SK-N-SH treated with all-trans-retinoic acid at 6 μM for 48 hours (cell line): ENCODE data around the gene VASH1.

Source experiments
- RARB ChIP-seq: fragments of 250-450 bp; sonication (Bioruptor Pico); IDR thresholded peaks from 2 replicates; pipeline ENCODE4 v1.8.0; 2021; ENCODE audit warnings: mild to moderate bottlenecking, moderate library complexity
- ZFP3 ChIP-seq: fragments of 250-450 bp; sonication (Bioruptor Pico); IDR thresholded peaks from 2 replicates; pipeline ENCODE4 v1.5.0; 2020; ENCODE audit warnings: mild to moderate bottlenecking, moderate library complexity
- ZNF70 ChIP-seq: fragments of 450-650 bp; formaldehyde crosslinking; IDR thresholded peaks from 2 replicates; pipeline ENCODE4 v1.5.0; 2020; ENCODE audit warnings: mild to moderate bottlenecking, moderate library complexity
- TF ChIP-seq, protein P1 (sequence below): fragments of 250-450 bp; sonication (Bioruptor Pico); IDR thresholded peaks from 2 replicates; pipeline ENCODE4 v1.5.1; 2020; ENCODE audit warnings: low read depth, mild to moderate bottlenecking, moderate library complexity
- TF ChIP-seq, protein P2 (sequence below): fragments of 250-450 bp; sonication (Bioruptor Pico); IDR thresholded peaks from 2 replicates; pipeline ENCODE4 v1.8.0; 2020; ENCODE audit warnings: mild to moderate bottlenecking, moderate library complexity, borderline replicate concordance

DNA sequence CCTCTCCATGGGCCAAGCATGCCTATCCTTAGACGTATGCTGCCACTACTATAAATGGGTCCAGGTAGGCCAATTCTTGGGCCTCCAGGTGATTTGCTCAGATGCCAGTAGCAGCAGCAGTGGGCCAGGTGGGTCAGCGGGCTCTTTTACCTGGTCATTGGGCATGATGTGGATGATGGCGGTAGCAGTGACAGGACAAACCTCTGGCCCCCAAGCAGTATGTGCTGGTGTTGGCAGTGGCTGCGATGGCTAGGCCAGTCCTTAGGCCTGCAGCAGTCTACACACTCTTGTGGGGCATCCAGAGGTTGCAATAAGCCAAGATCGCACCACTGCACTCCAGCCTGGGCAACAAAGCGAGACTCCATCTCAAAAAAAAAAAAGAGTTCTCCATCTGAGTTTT, 19.1 kb upstream of the VASH1 start:
- TF ChIP-seq, protein P1, sequence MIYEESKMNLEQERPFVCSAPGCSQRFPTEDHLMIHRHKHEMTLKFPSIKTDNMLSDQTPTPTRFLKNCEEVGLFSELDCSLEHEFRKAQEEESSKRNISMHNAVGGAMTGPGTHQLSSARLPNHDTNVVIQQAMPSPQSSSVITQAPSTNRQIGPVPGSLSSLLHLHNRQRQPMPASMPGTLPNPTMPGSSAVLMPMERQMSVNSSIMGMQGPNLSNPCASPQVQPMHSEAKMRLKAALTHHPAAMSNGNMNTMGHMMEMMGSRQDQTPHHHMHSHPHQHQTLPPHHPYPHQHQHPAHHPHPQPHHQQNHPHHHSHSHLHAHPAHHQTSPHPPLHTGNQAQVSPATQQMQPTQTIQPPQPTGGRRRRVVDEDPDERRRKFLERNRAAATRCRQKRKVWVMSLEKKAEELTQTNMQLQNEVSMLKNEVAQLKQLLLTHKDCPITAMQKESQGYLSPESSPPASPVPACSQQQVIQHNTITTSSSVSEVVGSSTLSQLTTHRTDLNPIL (CRISPR knock-in tag) = no peak
- TF ChIP-seq ZFP3 (CRISPR knock-in tag) (no peak), RARB (no peak), ZNF70 (CRISPR knock-in tag) (no peak)
- TF ChIP-seq, protein P2, sequence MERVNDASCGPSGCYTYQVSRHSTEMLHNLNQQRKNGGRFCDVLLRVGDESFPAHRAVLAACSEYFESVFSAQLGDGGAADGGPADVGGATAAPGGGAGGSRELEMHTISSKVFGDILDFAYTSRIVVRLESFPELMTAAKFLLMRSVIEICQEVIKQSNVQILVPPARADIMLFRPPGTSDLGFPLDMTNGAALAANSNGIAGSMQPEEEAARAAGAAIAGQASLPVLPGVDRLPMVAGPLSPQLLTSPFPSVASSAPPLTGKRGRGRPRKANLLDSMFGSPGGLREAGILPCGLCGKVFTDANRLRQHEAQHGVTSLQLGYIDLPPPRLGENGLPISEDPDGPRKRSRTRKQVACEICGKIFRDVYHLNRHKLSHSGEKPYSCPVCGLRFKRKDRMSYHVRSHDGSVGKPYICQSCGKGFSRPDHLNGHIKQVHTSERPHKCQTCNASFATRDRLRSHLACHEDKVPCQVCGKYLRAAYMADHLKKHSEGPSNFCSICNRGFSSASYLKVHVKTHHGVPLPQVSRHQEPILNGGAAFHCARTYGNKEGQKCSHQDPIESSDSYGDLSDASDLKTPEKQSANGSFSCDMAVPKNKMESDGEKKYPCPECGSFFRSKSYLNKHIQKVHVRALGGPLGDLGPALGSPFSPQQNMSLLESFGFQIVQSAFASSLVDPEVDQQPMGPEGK = no peak
